Fibroblast of skin of scalp (primary cell): Measurements from ENCODE around the gene CHMP3.

Source experiments
- DNase-seq: peaks from one replicate; pipeline ENCODE4 v3.0.0-alpha.2; 2013

Gene CHMP3

DNA sequence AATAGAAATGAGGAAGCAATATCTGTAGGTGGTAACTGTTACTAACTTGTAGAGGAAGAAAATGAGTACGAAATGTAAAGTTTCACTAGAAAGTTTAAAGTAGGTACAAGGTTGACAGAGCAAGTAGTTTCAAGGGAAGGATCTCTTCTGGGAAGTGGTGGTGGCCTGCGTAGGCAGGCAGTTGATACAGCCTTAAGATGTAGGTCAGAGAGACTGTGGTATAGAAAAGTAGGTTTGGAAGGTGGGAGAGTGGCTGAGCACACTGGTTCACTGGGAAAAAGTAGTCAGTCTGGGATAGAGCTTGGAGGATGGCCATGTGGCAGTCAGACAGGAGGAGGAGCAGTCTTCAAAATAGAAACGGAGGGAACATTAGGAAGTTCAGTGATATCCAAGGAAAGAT lies 98.6 kb downstream of the CHMP3 start:
- no peak for DNase-seq

DNA sequence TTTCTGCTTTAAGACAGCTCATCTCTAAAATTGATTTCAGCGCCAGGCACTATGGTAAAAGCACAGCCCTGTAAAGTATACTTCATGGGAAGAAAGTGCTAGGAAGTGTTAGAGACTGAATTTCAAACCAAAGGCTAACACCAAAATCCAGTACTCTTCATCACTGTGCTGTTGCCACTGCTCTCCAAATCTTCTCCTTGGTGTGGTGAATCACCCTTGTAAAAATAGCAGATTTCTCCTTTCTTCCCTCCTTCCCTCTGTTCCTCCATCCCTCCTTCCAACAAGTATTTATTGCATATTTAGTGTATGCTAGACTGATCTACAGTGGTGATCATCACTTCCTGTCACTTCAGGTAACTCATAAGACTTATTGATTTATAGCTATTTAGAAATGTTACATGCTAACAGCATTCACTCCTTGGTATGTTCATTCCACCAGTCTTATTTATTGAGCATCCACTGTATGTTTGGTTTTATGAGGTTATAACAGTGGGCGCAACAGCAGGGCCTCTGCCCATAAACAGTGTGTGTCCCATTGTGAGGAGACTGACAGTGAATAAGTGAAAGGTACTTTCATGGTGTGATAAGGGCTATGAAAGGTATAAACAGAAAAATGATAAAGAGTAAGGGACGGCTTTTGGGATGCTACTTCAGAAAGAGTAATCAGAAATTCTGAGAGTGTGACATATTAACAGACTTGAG lies 102.0 kb downstream of the CHMP3 start:
- no peak for DNase-seq

DNA sequence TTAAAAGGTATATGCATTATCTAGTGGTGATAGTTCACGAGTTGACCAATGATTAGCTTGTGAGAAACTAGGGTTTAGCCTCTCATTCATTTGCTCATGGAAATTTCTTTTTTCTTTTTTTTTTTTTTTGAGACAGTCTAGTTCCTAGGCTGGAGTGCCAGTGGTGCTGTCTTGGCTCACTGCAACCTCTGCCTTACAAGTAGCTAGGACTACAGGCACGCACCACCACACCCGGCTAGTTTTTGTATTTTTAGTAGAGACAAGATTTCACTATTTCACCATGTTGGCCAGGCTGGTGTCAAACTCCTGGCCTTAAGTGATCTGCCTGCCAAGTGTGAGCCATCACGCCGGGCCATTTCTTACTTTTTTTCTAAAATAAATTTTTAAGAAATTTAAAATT lies 108.1 kb downstream of the CHMP3 start:
- no peak for DNase-seq

DNA sequence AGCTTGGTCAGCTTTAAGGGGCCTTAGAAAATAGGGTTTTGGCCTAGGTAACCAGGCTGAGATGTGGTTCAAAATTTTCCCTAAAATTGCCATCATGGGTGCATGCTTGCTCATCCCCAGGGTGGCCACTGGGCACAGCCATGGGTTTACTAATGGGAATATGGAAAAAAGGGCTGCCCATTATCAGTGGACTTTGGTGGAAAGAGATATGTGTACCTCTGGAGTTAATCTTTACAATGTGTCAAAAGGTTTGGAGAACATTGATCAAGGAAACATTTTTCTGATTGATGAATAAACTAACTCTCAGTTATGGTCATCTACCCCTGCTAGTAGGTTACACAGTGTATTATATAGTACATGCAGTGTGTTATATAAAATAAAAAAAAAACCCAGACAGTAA lies 109.0 kb downstream of the CHMP3 start:
- no peak for DNase-seq

DNA sequence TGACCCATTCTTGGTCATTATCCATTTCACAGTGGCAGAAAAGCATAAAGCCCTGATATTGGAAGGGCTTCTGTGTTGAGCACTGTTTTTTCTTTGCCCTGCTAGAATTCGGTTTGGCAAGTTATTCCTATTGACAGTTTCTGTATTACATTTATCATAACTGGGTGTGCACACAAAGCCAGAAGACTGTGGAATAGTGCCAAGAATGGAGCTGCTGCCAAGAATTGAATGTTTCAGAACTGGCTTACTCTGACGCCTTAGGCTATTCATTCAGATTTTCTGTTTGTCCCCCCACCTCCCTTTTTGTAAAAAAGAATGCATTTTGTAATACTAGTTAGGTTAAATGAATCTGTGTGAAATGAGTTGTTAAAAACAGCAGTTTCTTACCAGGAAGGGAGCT lies 109.4 kb downstream of the CHMP3 start:
- DNase-seq = peak; percentile 86
